GM23248 (cell line): ENCODE measurements around the gene BDNF.

Experiments used
- EZH2 ChIP-seq: fragments of 200-600 bp; sonication (generic); IDR thresholded peaks from 2 replicates; pipeline ENCODE4 v1.6.1; 2018; ENCODE audit warnings: antibody characterized with exemption, mild to moderate bottlenecking; ENCODE audit not compliant: insufficient read depth, poor library complexity, severe bottlenecking
- EZH2phosphoT487 ChIP-seq: fragments of 200-600 bp; sonication (generic); IDR thresholded peaks from 2 replicates; pipeline ENCODE4 v1.6.1; 2018; ENCODE audit warnings: antibody characterized with exemption, moderate library complexity, mild to moderate bottlenecking, low read depth; ENCODE audit not compliant: insufficient read depth

DNA sequence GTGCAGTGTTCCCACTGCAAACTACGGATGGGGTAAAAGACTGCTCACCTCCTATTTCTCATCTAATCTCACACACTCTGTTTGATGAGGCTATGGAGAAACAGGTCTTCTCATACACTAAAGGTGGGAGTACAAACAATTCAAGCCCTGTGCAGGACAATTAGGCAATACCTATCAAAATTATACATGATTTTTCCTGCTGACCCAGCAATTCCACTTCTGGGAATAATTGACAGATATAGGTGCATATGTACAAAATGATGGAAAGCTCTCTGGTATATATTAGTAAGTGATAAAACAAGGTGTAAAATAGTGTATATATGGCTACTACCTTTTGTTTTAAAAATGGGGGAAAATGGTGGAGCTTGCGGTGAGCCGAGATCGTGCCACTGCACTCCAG, 23.1 kb downstream of the BDNF start:
- no peak for TF ChIP-seq EZH2
- TF ChIP-seq EZH2phosphoT487, result no peak
